HEK293T (cell line): ENCODE data around the gene CAPRIN1.
"Not testable (repeated sequence)": the region's sequence is repeated elsewhere in the genome, so short reads cannot be mapped to it uniquely, and the experiment has no call there.

ENCODE experiments used
- CTCF ChIA-PET: fragments of 350-600 bp; formaldehyde crosslinking; extraction: SDS; loops from one replicate; lab custom pipeline; 2021; ENCODE audit warnings: antibody characterized with exemption, inconsistent platforms; lab: Yijun Ruan, JAX
- POLR2A ChIA-PET: fragments of 350-600 bp; formaldehyde crosslinking; extraction: SDS; loops from one replicate; lab custom pipeline; 2020; ENCODE audit warnings: antibody characterized with exemption, inconsistent platforms; lab: Yijun Ruan, JAX
- DNase-seq: peaks from one replicate; pipeline ENCODE4 v3.0.0; 2012; ENCODE audit warnings: mixed read lengths; ENCODE audit errors: extremely low spot score
- ARNT ChIP-seq: fragments of 450-650 bp; IDR thresholded peaks from 2 replicates; pipeline ENCODE4 v1.6.1; 2017; ENCODE audit warnings: mild to moderate bottlenecking
- BHLHE40 ChIP-seq: fragments of 450-650 bp; IDR thresholded peaks from 2 replicates; pipeline ENCODE4 v1.6.1; 2016; ENCODE audit warnings: mild to moderate bottlenecking, moderate library complexity, borderline replicate concordance
- CTBP1 ChIP-seq: fragments of 450-650 bp; IDR thresholded peaks from 2 replicates; pipeline ENCODE4 v1.6.1; 2016; ENCODE audit warnings: borderline replicate concordance
- ELF4 ChIP-seq: fragments of 450-650 bp; IDR thresholded peaks from 2 replicates; pipeline ENCODE4 v1.6.1; 2017; ENCODE audit warnings: antibody characterized with exemption
- FOXA1 ChIP-seq: fragments of 450-650 bp; IDR thresholded peaks from 2 replicates; pipeline ENCODE4 v1.6.1; 2016; ENCODE audit warnings: mild to moderate bottlenecking
- FOXK2 ChIP-seq: fragments of 450-650 bp; IDR thresholded peaks from 2 replicates; pipeline ENCODE4 v1.6.1; 2016; ENCODE audit warnings: mild to moderate bottlenecking
- FOXM1 ChIP-seq: fragments of 450-650 bp; IDR thresholded peaks from 2 replicates; pipeline ENCODE4 v1.6.1; 2017; ENCODE audit warnings: mild to moderate bottlenecking, borderline replicate concordance
- HDGF ChIP-seq: fragments of 450-650 bp; IDR thresholded peaks from 2 replicates; pipeline ENCODE4 v1.6.1; 2017; ENCODE audit warnings: antibody characterized with exemption, borderline replicate concordance
- L3MBTL2 ChIP-seq: fragments of 450-650 bp; conservative IDR thresholded peaks from 2 replicates; pipeline ENCODE4 v1.6.1; 2016; ENCODE audit warnings: mild to moderate bottlenecking
- LEF1 ChIP-seq: fragments of 450-650 bp; IDR thresholded peaks from 2 replicates; pipeline ENCODE4 v1.6.1; 2017; ENCODE audit warnings: mild to moderate bottlenecking, borderline replicate concordance
- NFRKB ChIP-seq: fragments of 450-650 bp; IDR thresholded peaks from 2 replicates; pipeline ENCODE4 v1.6.1; 2016; ENCODE audit warnings: mild to moderate bottlenecking, moderate library complexity
- PKNOX1 ChIP-seq: fragments of 450-650 bp; IDR thresholded peaks from 2 replicates; pipeline ENCODE4 v1.6.1; 2016
- SP1 ChIP-seq: fragments of 450-650 bp; IDR thresholded peaks from 2 replicates; pipeline ENCODE4 v1.6.1; 2017
- SUZ12 ChIP-seq: fragments of 450-650 bp; IDR thresholded peaks from 2 replicates; pipeline ENCODE4 v1.6.1; 2016; ENCODE audit warnings: mild to moderate bottlenecking
- TARDBP ChIP-seq: fragments of 450-650 bp; IDR thresholded peaks from 2 replicates; pipeline ENCODE4 v1.6.1; 2016
- ZNF384 ChIP-seq: fragments of 450-650 bp; IDR thresholded peaks from 2 replicates; pipeline ENCODE4 v1.6.1; 2016

Gene CAPRIN1

DNA sequence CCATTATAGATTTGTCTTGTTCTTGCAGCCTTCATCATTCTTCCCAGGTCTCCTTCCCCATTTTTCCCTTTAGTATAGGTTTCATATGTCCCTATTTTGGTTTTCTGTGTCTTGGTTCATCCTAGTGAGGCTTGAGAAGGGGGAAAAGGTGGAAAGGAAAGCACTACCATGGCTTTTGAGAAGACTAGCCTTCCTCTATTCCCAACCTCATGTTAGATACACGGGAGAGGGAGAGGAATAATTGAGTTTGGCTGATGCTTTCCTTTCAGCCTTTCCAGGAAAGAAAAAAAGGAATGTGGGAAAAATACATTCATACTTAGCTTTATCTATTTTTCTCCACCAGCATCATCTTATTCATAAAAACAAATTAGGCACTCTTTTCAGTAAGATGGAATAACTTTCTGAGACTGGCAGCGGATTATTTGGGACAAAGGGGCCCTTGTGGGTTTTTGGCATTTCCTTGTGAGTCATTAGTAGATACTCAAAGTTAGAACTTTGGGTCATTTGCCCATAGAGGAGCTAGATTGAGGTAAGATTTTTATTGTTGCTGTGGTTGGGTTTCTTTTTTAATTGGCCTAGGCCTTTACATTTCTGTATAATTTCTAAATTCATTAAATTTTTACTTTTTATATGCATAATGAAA lies 23.8 kb downstream of the CAPRIN1 start:
- POLR2A ChIA-PET = interaction anchor here (0.8 kb wide), 1 partner anchor 22 kb away, joined by 4 read pairs; no protein-coding TSS in a partner anchor
- no peak for DNase-seq
- CTCF ChIA-PET = interaction anchor here (0.6 kb wide), 1 partner anchor 157 kb away, joined by 4 read pairs; no protein-coding TSS in a partner anchor
- TF ChIP-seq ZNF384 (no peak), TARDBP (no peak), CTBP1 (no peak), FOXK2 (no peak), PKNOX1 (no peak), BHLHE40 (no peak), NFRKB (no peak), SUZ12 (no peak), SP1 (no peak), FOXM1 (no peak), ELF4 (no peak), LEF1 (no peak), ARNT (no peak), HDGF (no peak), FOXA1 (no peak), L3MBTL2 (no peak)

- CTCF ChIA-PET = interaction anchor here (0.7 kb wide), 1 partner anchor 326 kb away, joined by 6 read pairs; no protein-coding TSS in a partner anchor
- DNase-seq = no peak
- POLR2A ChIA-PET = interaction anchor here (1.2 to 1.4 kb wide), 2 partner anchors 25 to 29 kb away, joined by 4 to 6 read pairs; partner anchors contain the start of genes CAPRIN1 and NAT10
- TF ChIP-seq FOXK2 = no peak
- TF ChIP-seq CTBP1 = no peak
Observed at GRCh38 chr11:34080609-34081008, 29.1 kb downstream of the CAPRIN1 start.

DNA sequence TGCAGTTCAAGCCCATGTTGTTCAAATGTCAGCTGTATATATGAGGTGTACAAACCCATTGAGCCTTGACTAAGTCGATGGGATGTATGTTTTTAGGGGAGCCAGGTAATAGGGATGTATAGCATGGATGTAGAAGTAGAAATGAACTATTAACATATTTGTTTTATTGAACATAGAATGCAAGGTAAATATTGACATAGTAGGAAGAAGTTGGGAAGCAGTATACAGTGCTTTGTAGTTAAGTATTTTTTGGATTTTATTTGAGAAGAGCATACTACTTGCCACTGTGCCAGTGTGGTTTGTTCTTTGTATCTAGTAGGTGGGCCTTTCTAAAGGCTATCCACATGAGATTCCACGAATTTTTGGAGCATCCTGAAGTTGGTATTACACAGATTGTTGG lies 33.1 kb downstream of the CAPRIN1 start:
- ChIA-PET CTCF (no interaction called here), POLR2A (no interaction called here)
- TF ChIP-seq L3MBTL2 = no peak
- TF ChIP-seq ZNF384 = no peak
- no peak for TF ChIP-seq NFRKB
- no peak for TF ChIP-seq HDGF
- TF ChIP-seq ELF4 = no peak
- no peak for TF ChIP-seq LEF1
- TF ChIP-seq TARDBP = no peak
- no peak for TF ChIP-seq PKNOX1
- TF ChIP-seq CTBP1 = no peak
- TF ChIP-seq FOXM1 = no peak
- no peak for TF ChIP-seq SUZ12
- no peak for TF ChIP-seq FOXA1
- TF ChIP-seq FOXK2 = no peak
- TF ChIP-seq ARNT = no peak
- no peak for TF ChIP-seq BHLHE40
- no peak for TF ChIP-seq SP1
- DNase-seq = no peak

DNA sequence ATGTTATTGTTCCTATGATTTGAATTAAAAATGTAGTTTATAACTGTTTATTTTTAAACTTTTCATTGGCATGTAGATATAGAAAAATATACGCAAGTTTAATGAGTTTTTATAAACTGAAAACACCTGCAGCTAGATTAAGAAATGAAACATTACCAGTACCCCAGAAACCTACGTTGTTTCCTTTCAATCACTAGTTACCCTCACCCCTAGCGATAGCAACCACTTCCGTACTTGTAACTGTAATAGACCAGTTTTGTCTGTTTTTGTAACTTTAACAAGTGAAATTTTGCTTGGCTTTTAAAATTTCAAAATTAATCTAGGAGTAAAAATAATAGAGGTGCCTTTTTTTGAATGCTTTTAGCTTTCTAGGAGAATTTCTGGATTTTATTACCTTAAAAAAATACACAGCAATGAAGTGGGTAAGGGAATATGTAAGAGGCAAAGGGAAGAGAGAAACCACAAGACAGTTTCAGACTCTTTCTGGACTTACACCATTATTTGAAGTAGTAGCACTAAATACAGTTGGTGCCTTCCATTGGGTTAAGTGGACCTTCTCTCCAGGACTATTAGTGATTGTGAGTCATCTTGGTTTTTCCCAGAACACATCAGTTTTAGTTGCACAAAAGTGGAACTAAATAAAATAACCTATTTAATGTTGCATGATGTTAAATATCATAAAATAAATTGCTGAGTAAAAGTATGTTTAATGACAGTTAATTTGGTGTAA lies 35.2 kb downstream of the CAPRIN1 start:
- ChIA-PET CTCF (no interaction called here), POLR2A (no interaction called here)
- no peak for DNase-seq
- TF ChIP-seq TARDBP (no peak), ARNT (no peak), ELF4 (no peak), LEF1 (no peak), ZNF384 (no peak), FOXK2 (no peak), BHLHE40 (no peak), CTBP1 (no peak), SP1 (no peak), PKNOX1 (no peak), FOXM1 (no peak), FOXA1 (no peak), L3MBTL2 (no peak), NFRKB (no peak), HDGF (no peak), SUZ12 (no peak)

GRCh38 chr11:34091825-34092224 lies 40.3 kb downstream of the CAPRIN1 start:
- CTCF ChIA-PET = no interaction called here
- no peak for DNase-seq
- TF ChIP-seq CTBP1 (no peak), FOXK2 (no peak), SUZ12 (no peak), HDGF (no peak), FOXM1 (no peak), LEF1 (no peak), ELF4 (no peak), ARNT (no peak), PKNOX1 (no peak), SP1 (no peak), BHLHE40 (no peak), TARDBP (no peak), FOXA1 (no peak), L3MBTL2 (no peak), NFRKB (no peak), ZNF384 (no peak)
- POLR2A ChIA-PET = no interaction called here

DNA sequence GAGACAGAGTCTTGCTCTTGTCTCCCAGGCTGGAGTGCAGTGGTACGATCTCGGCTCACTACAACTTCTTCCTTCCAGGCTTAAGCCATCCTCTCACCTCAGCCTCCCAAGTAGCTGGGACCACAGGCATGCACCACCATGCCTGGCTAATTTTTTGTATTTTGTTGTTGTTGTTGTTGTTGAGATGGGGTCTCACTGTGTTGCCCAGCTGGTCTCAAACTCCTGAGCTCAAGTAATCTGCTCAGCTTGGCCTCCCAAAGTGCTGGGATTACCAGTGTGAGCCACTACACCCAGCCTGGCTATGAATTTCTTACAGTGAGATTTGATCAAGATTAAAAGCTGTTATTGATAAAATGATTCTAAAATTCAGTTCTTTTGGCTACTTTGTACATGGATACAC lies 43.4 kb downstream of the CAPRIN1 start:
- DNase-seq, POLR2A ChIA-PET, CTCF ChIA-PET: not testable (repeated sequence)
